Measurements from ENCODE around the gene BHLHA15. TPM values are rescaled to one million over a fixed set of nuclear protein-coding genes. Genes with fewer than 3 reads are reported as not detected.

BHLHA15 gene
- total and polyA plus RNA-seq, 9 of the 15 experiments (the other 6 are each of a cell fraction or from before 2014, with no cell fraction given) = 0.22 to 2.0 (median 1.1) TPM; not detected in 4

GRCh38 chr7:98175260-98175940 is 35.8 kb upstream of the BHLHA15 start (continued):
- no peak for TF ChIP-seq ATF4 (CRISPR knock-in tag; IDR thresholded peaks at IDR 0.05)
- TF ChIP-seq MEF2D (tag; conservative IDR thresholded peaks at IDR 0.05; ENCODE audit: low read depth) = no peak
- peak in 1 of 2 experiments; percentile 54; a peak in 1 of 4 replicates for TF ChIP-seq RCOR1 (IDR thresholded peaks at IDR 0.05; ENCODE audit: borderline replicate concordance in 1 of 2, low read depth in 2 of 2, low read length in 2 of 2)
- TF ChIP-seq PHB2 (IDR thresholded peaks at IDR 0.05; ENCODE audit: low read depth) = no peak
- no peak for TF ChIP-seq MEIS2 (IDR thresholded peaks at IDR 0.05; ENCODE audit: partially characterized antibody)
- TF ChIP-seq DIDO1 (tag; IDR thresholded peaks at IDR 0.05; ENCODE audit: low read depth) = 0 out of 2 replicates have a peak, but pooled peaks have one; percentile 11
- TF ChIP-seq BDP1 (IDR thresholded peaks at IDR 0.05; ENCODE audit: insufficient read depth, insufficient read length) = no peak
- peak; percentile 47; the same call in 1 of the 2 replicates for TF ChIP-seq KLF16 (IDR thresholded peaks at IDR 0.05)
- TF ChIP-seq CXXC5 (CRISPR knock-in tag; IDR thresholded peaks at IDR 0.05) = peak; percentile 69
- TF ChIP-seq POLR2AphosphoS2 (IDR thresholded peaks at IDR 0.05; ENCODE audit: low read length) = no peak
- TF ChIP-seq TEAD1 (CRISPR knock-in tag; IDR thresholded peaks at IDR 0.05) = peak in 1 of 2 experiments; percentile 60; a peak in 1 of 4 replicates
- no peak for TF ChIP-seq PURB (CRISPR knock-in tag; IDR thresholded peaks at IDR 0.05; ENCODE audit: low read depth)
- TF ChIP-seq MGA (IDR thresholded peaks at IDR 0.05) = peak; percentile 32; the same call in 1 of the 2 replicates
- no peak for TF ChIP-seq LEF1 (IDR thresholded peaks at IDR 0.05)
- no peak for TF ChIP-seq ATF3 (IDR thresholded peaks at IDR 0.05)
- no peak for TF ChIP-seq ATF3 (CRISPR knock-in tag; conservative IDR thresholded peaks at IDR 0.05)

All from K562 (cell line).